ENCODE measurements around the gene SNAPC2. TPM values are rescaled to one million over a fixed set of nuclear protein-coding genes. Genes with fewer than 3 reads are reported as not detected.

The SNAPC2 gene
- total and polyA plus RNA-seq, 5 donors: 9.6 to 14.4 (median 11.7) TPM

Other genes with a start within 250 kb of the SNAPC2 start
- gene MCEMP1, start 243.2 kb upstream of the SNAPC2 start, total RNA-seq: under 1 TPM; 0.17 to 0.85 (median 0.47) TPM
- 0.50 TPM for gene MCEMP1, start 243.2 kb upstream of the SNAPC2 start, polyA plus RNA-seq
- gene TRAPPC5, start 239.5 kb upstream of the SNAPC2 start, total RNA-seq: 100 to 1,000 TPM in 1 of 4 donors, 10 to 100 TPM in 3; 94.8 to 121 (median 97.1) TPM
- gene TRAPPC5, start 239.5 kb upstream of the SNAPC2 start, polyA plus RNA-seq: 93.4 TPM
- gene FCER2, start 218.2 kb upstream of the SNAPC2 start, total RNA-seq: not detected
- gene FCER2, start 218.2 kb upstream of the SNAPC2 start, polyA plus RNA-seq: 0.09 TPM
- 1 to 10 TPM in 2 of 4 donors, under 1 TPM in 2; 0.54 to 1.6 (median 1.1) TPM for gene CLEC4G, start 188.2 kb upstream of the SNAPC2 start, total RNA-seq
- 0.32 TPM for gene CLEC4G, start 188.2 kb upstream of the SNAPC2 start, polyA plus RNA-seq
- gene CD209, start 172.8 kb upstream of the SNAPC2 start, total RNA-seq: 10 to 100 TPM in 1 of 4 donors, 1 to 10 TPM in 3; 3.7 to 10.7 (median 9.1) TPM
- gene CD209, start 172.8 kb upstream of the SNAPC2 start, polyA plus RNA-seq: 0.68 TPM
- not detected for gene CLEC4M, start 157.1 kb upstream of the SNAPC2 start, total RNA-seq
- not detected for gene CLEC4M, start 157.1 kb upstream of the SNAPC2 start, polyA plus RNA-seq
- gene EVI5L, start 90.1 kb upstream of the SNAPC2 start, total RNA-seq: 10 to 100 TPM; 17.7 to 20.5 (median 18.6) TPM
- gene EVI5L, start 90.1 kb upstream of the SNAPC2 start, polyA plus RNA-seq: 22.2 TPM
- gene PRR36, start 45.9 kb upstream of the SNAPC2 start, total RNA-seq: under 1 TPM in 2 of 4 donors, not detected in 2; 0.29 to 0.34 TPM
- 0.11 TPM for gene PRR36, start 45.9 kb upstream of the SNAPC2 start, polyA plus RNA-seq
- 1 to 10 TPM in 2 of 4 donors, under 1 TPM in 2; 0.93 to 1.2 (median 0.97) TPM for gene LRRC8E, start 31.8 kb upstream of the SNAPC2 start, total RNA-seq
- 0.36 TPM for gene LRRC8E, start 31.8 kb upstream of the SNAPC2 start, polyA plus RNA-seq
- 10 to 100 TPM; 23.2 to 32.6 (median 28.5) TPM for gene MAP2K7, start 16.5 kb upstream of the SNAPC2 start, total RNA-seq
- gene MAP2K7, start 16.5 kb upstream of the SNAPC2 start, polyA plus RNA-seq: 26.9 TPM
- gene TGFBR3L, start 5.5 kb upstream of the SNAPC2 start, total RNA-seq: 10 to 100 TPM in 3 of 4 donors, 1 to 10 TPM in 1; 8.0 to 17.6 (median 14.5) TPM
- gene TGFBR3L, start 5.5 kb upstream of the SNAPC2 start, polyA plus RNA-seq: 2.4 TPM
- under 1 TPM in 2 of 4 donors, not detected in 2; 0.24 to 0.34 TPM for gene CTXN1, start 5.8 kb downstream of the SNAPC2 start, total RNA-seq
- gene CTXN1, start 5.8 kb downstream of the SNAPC2 start, polyA plus RNA-seq: 0.16 TPM
- 10 to 100 TPM; 51.1 to 88.9 (median 64.0) TPM for gene TIMM44, start 23.3 kb downstream of the SNAPC2 start, total RNA-seq
- gene TIMM44, start 23.3 kb downstream of the SNAPC2 start, polyA plus RNA-seq: 64.6 TPM
- 10 to 100 TPM; 55.4 to 67.5 (median 64.6) TPM for gene ELAVL1, start 85.3 kb downstream of the SNAPC2 start, total RNA-seq
- gene ELAVL1, start 85.3 kb downstream of the SNAPC2 start, polyA plus RNA-seq: 28.4 TPM
- gene CCL25, start 132.4 kb downstream of the SNAPC2 start, total RNA-seq: not detected
- not detected for gene CCL25, start 132.4 kb downstream of the SNAPC2 start, polyA plus RNA-seq
- not detected for gene FBN3, start 229.3 kb downstream of the SNAPC2 start, total RNA-seq
- not detected for gene FBN3, start 229.3 kb downstream of the SNAPC2 start, polyA plus RNA-seq